Germinal center (tissue), 1 donor: ENCODE measurements around the gene TBC1D1.

ENCODE experiments used
- DNase-seq: peaks from one replicate; pipeline ENCODE4 v3.0.0; 2012; ENCODE audit warnings: mixed read lengths, low spot score

The TBC1D1 gene

DNA sequence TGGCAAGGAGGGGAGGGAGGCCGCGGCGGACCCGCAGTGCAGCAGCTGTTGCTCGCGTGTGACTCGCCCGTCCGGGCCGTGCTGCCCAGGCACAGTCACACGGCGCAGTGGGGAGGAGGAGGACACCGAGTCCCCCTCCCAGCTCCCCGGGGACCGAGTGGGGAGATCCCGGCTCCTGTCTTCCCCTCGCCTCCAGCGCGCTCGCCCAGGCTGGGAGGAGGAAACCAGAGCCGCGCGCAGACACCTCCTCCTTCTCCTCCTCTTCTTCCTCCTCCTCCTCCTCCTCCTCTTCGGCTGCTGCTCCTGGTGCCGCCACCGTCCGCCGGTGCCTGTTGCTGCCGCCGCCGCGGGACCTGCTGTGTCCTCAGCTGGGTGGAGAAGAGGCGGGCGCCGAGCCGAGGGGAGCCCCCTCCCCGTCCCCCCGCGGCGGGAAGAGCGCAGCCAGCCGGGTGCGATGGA lies at the start of gene TBC1D1:
TBC1D1 (plus strand) TSS at position 284 of the 459 bp plus-strand sequence. CDS start 11,012 bp downstream, outside the sequence.
- DNase-seq = no peak

DNA sequence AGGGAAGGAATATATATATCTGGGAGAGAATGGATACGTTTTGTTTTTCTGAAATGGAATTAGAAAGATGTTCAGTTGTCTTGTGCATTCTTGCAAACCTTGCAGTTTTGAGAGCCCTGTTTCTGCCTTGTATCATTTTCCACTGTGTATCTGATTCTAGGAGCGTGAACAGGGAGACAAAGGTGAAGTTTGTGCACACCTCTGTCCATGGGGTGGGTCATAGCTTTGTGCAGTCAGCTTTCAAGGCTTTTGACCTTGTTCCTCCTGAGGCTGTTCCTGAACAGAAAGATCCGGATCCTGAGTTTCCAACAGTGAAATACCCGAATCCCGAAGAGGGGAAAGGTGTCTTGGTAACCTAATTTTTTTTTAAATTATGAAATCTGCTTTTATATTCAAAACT lies 46.7 kb upstream of the TBC1D1 start:
- no peak for DNase-seq

DNA sequence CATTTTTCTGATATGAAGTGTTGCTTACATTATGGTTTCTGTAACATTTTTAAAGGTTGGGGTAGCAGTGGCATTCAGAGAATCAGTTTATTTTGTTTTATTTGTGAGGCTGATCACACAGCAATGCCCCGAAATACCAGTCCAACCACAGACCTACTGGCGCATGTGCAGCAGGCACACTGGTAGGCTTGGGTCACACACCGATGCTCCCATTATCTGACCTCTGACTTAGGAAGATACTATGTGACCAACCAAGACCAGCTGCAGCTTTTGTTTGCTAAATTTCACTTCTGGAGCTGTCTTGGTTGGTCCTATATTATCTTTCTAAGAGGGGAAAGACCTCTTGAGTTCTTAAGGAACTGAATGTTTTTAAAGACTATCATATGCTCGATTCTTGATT lies 45.7 kb upstream of the TBC1D1 start:
- no peak for DNase-seq

- DNase-seq = no peak
Measured at GRCh38 chr4:37847311-37847884, 43.5 kb upstream of the TBC1D1 start.

DNA sequence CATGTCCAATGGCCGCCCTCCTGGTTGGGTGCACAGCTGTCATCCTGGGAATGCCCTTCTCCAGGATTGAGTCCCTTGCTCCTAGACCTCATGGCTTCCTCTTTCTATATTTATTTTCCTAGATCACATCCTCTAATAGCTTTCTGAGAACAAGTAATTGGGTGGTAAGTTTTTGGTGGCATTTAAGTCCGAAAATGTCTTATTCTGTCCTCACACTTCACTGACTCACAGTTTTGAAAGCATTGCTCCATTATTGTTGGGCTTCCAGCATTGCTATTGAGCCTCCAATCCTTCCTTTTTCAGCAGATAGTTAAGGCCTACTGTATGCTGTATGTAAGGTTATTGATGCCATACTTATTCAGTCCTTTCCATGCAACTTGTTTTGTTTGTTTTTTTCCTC lies 38.5 kb upstream of the TBC1D1 start:
- no peak for DNase-seq

GRCh38 chr4:37858112-37858511 lies 32.8 kb upstream of the TBC1D1 start:
- no peak for DNase-seq

- no peak for DNase-seq
Measured at GRCh38 chr4:37858872-37859271, 32.0 kb upstream of the TBC1D1 start.

GRCh38 chr4:37860266-37860665 lies 30.6 kb upstream of the TBC1D1 start:
- no peak for DNase-seq

DNA sequence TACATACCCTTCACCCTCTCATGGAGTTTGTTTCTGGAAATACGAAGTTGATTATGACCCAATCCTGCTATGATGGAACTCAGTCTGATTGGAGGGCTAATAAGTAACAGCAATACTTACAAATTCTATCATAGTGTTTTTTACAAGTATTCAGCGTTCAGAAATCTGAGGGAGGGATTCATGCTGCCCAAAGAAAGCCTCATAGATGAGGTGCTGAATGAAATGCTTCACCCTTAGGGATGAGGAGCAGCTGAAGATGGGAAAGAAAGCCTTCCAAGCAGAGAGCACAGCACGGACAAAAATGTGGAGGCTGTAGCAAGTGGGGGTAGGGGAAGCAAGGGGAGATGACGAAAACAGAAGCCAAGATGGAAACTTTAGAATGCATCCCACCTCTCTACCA lies 27.9 kb upstream of the TBC1D1 start:
- no peak for DNase-seq

- DNase-seq = no peak
Measured at GRCh38 chr4:37864786-37865185, 26.1 kb upstream of the TBC1D1 start.

DNA sequence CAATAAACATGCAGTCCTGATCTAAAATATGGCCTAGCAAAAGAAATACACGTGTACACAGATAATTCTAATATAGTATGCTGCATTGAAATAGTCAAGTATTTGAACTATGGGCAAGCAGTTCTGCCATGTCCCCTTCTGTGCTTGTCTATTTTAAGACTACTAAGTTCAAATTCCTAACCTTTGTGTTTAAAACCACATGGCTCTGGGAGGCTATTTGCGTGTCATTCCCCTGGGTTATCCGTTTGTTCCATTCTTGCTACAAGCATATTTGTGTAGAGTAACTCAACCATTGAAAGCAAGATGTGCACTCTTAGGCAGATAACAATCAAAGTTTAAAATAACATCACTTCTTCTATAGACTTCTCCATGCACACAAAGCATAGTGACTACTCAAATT lies 25.4 kb upstream of the TBC1D1 start:
- no peak for DNase-seq

- DNase-seq = no peak
Measured at GRCh38 chr4:37867102-37867501, 23.8 kb upstream of the TBC1D1 start.

GRCh38 chr4:37868238-37868637 lies 22.6 kb upstream of the TBC1D1 start:
- DNase-seq = no peak

DNA sequence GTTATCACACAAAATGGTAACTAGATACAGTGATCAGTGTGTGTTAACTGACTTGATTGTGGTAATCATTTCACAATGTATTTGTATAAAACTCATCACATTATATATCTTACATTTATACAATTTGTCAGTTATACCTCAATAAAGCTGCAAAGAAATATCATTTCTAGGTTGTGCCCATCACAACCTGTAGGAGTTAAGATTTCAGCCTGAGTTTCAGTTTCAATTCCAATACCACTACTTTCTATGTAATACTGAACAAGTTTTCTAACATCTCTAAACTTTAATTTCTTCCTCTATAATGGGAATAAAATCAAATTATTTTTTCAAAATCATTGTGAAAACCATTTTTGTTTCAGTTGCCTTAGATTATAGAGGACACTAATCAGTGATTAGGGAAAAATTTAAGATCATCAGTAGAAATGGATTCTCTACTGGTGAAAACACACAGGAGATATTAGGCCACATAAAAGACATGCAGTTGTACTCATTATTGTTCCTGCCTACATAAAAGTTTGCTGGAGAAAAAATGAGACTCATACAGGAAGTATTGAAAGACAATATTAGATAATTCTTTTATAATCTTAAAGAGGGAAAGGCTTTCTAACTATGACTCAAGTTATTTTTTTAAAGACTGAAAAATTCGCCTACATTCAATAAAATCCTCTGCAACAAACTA lies 18.4 kb upstream of the TBC1D1 start:
- no peak for DNase-seq

DNA sequence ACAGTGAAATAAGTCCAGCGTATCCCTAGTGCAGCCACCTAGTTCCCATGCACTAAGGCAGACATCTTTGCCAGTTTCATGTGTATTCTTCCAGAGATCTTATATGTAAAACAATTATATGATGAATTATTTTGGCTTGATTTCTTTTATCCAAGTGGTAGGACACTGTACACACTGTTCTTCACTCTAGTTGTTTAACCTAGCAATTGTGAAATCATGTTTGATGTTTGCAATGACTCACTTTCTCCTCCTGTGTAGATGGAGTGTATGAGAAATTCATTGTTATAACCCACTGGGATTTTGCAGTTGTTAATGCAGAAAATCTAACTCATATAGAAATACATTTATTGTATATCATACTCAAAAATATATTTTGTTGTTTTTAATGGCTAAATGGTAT lies 17.5 kb upstream of the TBC1D1 start:
- DNase-seq = no peak

DNA sequence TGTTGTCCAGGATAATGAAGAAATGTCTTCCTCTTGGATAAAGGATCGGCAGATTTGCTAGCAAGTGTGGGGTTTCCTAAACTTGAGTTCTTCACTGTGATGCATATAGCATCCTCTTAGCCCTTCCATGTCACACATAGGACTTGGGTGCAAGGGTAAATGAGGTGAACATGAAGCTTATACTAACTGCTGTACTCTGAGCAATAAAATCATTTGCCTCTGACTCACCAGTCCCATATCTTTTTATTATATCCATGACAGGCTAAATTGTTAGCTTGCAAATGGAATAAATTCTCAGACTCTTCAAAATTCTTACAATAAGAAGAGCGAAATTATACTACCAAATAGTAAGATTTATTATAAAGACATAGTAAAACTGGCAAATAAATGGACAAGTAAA lies 14.7 kb upstream of the TBC1D1 start:
- no peak for DNase-seq

- no peak for DNase-seq
Measured at GRCh38 chr4:37879365-37879764, 11.5 kb upstream of the TBC1D1 start.

DNA sequence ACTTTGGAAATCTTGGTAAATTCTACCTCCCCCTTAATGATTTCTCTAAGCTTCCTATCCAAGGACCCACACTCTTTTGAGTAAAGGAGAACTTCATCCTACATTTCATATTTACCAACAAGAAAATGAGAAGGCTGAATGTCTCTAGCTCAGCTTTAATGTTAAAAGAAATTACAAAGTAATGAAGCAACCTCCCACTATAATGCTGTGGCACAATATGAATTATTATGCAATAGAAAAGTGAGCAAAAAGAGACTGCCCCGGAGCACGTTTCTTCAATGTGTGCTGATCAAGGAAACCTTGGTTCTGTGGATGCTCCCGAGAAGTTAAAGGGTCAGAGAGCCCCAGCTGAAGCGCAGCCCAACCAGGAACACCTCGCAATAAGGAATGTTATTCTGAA lies 9.1 kb upstream of the TBC1D1 start:
- DNase-seq = no peak

DNA sequence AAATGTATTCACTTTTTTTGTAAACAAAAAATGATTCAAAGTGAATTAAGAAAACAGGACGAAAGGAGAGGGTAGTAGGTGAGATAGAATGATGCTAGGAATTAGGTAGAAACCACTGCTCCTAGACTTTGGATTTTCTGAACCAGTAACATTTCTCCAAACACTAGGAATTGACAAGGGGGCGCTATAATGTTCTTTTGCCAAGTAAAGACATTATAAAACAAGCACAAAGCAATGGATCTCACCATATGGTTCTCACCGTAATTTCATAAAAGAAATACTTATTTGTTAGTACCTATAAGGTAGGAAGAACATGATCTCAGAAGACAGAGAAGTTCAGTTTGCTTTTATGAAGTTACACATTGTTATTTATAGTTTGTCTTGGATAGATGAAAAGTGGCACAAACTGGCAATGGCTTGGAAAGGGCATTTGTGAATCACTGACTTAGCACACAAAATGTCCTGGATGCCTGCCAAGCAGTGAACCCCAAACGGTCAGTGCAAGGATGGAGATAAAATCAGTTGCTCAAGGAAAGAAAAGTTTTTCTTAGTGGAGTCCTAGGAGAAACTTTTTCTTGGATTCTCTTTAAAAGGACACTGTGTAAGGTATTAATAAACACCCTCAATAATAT lies 8.1 kb upstream of the TBC1D1 start:
- no peak for DNase-seq

- no peak for DNase-seq
Measured at GRCh38 chr4:37884855-37885487, 5.9 kb upstream of the TBC1D1 start.

- DNase-seq = no peak
Measured at GRCh38 chr4:37885496-37885895, 5.4 kb upstream of the TBC1D1 start.

GRCh38 chr4:37889849-37890800 lies 759 bp upstream of the TBC1D1 start:
- DNase-seq = peak; percentile 52
